ENCODE results near the gene KCNQ1.

The KCNQ1 gene

GRCh38 chr11:2696455-2696854 is 251.6 kb downstream of the KCNQ1 start:
- DNase-seq (ENCODE audit: low read depth in 3 of 3): no peak

GRCh38 chr11:2697866-2698265 is 253.1 kb downstream of the KCNQ1 start:
- no peak for DNase-seq (ENCODE audit: low read depth in 3 of 3)

- no peak for DNase-seq (ENCODE audit: low read depth in 3 of 3)
Measured at GRCh38 chr11:2698386-2699184, 253.8 kb downstream of the KCNQ1 start.

GRCh38 chr11:2699185-2699530 is 254.3 kb downstream of the KCNQ1 start:
- no peak for DNase-seq (ENCODE audit: low read depth in 3 of 3)

- peak; percentile 70 to 83 (median 73) for DNase-seq (ENCODE audit: low read depth in 3 of 3)
Measured at GRCh38 chr11:2699531-2700414, 255.0 kb downstream of the KCNQ1 start, which contains the start of gene KCNQ1OT1. Gene KCNQ1OT1, minus strand, starts transcription at chr11:2699994.

GRCh38 chr11:2700415-2701211 is 255.8 kb downstream of the KCNQ1 start:
- DNase-seq (ENCODE audit: low read depth in 3 of 3): peak in 1 of 3 experiments; percentile 46

GRCh38 chr11:2701230-2701629 is 256.4 kb downstream of the KCNQ1 start:
- no peak for DNase-seq (ENCODE audit: low read depth in 3 of 3)

- no peak for DNase-seq (ENCODE audit: low read depth in 3 of 3)
Measured at GRCh38 chr11:2701898-2702434, 257.2 kb downstream of the KCNQ1 start.

GRCh38 chr11:2702771-2703362 is 258.1 kb downstream of the KCNQ1 start:
- DNase-seq (ENCODE audit: low read depth in 3 of 3): no peak

- no peak for DNase-seq (ENCODE audit: low read depth in 3 of 3)
Measured at GRCh38 chr11:2703363-2704141, 258.7 kb downstream of the KCNQ1 start.

GRCh38 chr11:2704356-2704755 is 259.5 kb downstream of the KCNQ1 start:
- no peak for DNase-seq (ENCODE audit: low read depth in 3 of 3)

GRCh38 chr11:2704896-2705606 is 260.2 kb downstream of the KCNQ1 start:
- no peak for DNase-seq (ENCODE audit: low read depth in 3 of 3)

GRCh38 chr11:2706321-2706720 is 261.5 kb downstream of the KCNQ1 start:
- no peak for DNase-seq (ENCODE audit: low read depth in 3 of 3)

- no peak for DNase-seq (ENCODE audit: low read depth in 3 of 3)
Measured at GRCh38 chr11:2707736-2708135, 262.9 kb downstream of the KCNQ1 start.

- no peak for DNase-seq (ENCODE audit: low read depth in 3 of 3)
Measured at GRCh38 chr11:2708151-2708581, 263.4 kb downstream of the KCNQ1 start.

- DNase-seq (ENCODE audit: low read depth in 3 of 3): no peak
Measured at GRCh38 chr11:2708757-2709281, 264.0 kb downstream of the KCNQ1 start.

- no peak for DNase-seq (ENCODE audit: low read depth in 3 of 3)
Measured at GRCh38 chr11:2709429-2709828, 264.6 kb downstream of the KCNQ1 start.

GRCh38 chr11:2711161-2711560 is 266.4 kb downstream of the KCNQ1 start:
- DNase-seq (ENCODE audit: low read depth in 3 of 3): no peak

- DNase-seq (ENCODE audit: low read depth in 3 of 3): no peak
Measured at GRCh38 chr11:2713094-2713493, 268.3 kb downstream of the KCNQ1 start.
